ENCODE data around the gene C20orf204. TPM values are rescaled to one million over a fixed set of nuclear protein-coding genes. Genes with fewer than 3 reads are reported as not detected.
A peak's percentile ranks its signal among the peaks of the same experiment; 100 is the strongest.

C20orf204 gene
- total and polyA plus RNA-seq, 9 of the 15 experiments (the other 6 are each of a cell fraction or from before 2014, with no cell fraction given): 0.11 to 1.1 (median 0.36) TPM; not detected in 2

DNA sequence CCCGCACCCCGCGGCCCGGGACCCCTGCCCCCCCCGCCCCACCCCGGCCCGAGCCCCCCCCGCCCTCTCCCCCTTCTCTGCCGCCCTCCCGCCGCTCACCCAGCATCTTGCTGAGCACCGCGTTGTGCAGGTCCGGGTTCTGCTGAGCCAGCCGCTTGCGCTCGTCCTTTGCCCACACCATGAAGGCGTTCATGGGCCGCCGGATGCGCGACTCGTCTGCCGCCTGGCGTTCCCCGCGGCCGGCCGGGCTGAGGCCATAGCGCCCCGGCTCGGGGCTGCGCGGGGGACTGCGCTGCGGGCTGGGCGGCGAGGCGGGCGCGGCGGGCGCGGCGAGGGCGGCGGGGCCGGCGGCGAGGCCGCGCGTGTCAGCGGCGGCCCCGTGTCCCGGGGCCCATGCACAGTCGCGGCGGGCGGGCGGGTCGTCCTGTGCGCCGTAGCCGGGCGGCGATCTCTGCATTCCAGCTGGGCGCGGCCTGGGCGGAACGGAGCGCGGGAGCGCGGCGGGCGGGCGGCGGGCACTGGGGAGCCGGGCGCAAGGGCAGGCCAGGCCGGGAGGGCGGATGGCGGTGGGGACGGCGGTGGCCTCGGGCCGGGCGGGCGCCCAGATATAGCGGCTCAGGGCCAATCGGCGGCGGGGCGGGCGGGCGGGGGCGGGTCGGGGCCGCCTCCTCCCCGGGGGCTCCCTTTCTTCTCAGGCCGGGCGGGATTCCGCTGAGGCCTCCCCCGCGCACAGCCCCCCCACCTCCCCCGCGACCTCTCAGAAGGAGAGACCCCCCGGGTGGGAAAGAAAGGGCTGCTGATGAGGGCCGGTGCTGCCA is 13.3 kb downstream of the C20orf204 start, which contains the start of gene SOX18 (continued):
- TF ChIP-seq, protein P1, sequence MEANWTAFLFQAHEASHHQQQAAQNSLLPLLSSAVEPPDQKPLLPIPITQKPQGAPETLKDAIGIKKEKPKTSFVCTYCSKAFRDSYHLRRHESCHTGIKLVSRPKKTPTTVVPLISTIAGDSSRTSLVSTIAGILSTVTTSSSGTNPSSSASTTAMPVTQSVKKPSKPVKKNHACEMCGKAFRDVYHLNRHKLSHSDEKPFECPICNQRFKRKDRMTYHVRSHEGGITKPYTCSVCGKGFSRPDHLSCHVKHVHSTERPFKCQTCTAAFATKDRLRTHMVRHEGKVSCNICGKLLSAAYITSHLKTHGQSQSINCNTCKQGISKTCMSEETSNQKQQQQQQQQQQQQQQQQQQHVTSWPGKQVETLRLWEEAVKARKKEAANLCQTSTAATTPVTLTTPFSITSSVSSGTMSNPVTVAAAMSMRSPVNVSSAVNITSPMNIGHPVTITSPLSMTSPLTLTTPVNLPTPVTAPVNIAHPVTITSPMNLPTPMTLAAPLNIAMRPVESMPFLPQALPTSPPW (CRISPR knock-in tag; IDR thresholded peaks at IDR 0.05): peak; percentile 80
- TF ChIP-seq PYGO2 (tag; IDR thresholded peaks at IDR 0.05) (no peak), ZBTB17 (CRISPR knock-in tag; IDR thresholded peaks at IDR 0.05) (no peak), PCBP2 (IDR thresholded peaks at IDR 0.05; ENCODE audit: low read depth, low read length, poor library complexity, severe bottlenecking) (no peak), ZNF121 (CRISPR knock-in tag; conservative IDR thresholded peaks at IDR 0.05) (no peak), LARP7 (IDR thresholded peaks at IDR 0.05) (no peak), GATAD2B (IDR thresholded peaks at IDR 0.05; ENCODE audit: borderline replicate concordance) (peak; percentile 52; the same call in 1 of the 2 replicates), LCOR (CRISPR knock-in tag; IDR thresholded peaks at IDR 0.05) (no peak), YY1 (IDR thresholded peaks at IDR 0.05; ENCODE audit: borderline replicate concordance in 1 of 3, control insufficient read depth in 1 of 3, extremely low read depth in 1 of 3, insufficient read depth in 3 of 3, insufficient read length in 1 of 3, insufficient replicate concordance in 2 of 3, low read depth in 1 of 3, low read length in 2 of 3) (no peak), DPF2 (IDR thresholded peaks at IDR 0.05) (no peak), ZNF589 (CRISPR knock-in tag; IDR thresholded peaks at IDR 0.05; ENCODE audit: low read depth) (no peak), ZFP1 (CRISPR knock-in tag; IDR thresholded peaks at IDR 0.05) (no peak), ZNF311 (CRISPR knock-in tag; IDR thresholded peaks at IDR 0.05) (no peak), MAFK (IDR thresholded peaks at IDR 0.05; ENCODE audit: low read length) (no peak), NONO (IDR thresholded peaks at IDR 0.05; ENCODE audit: low read depth in 2 of 2, low read length in 1 of 2) (no peak), SRSF9 (IDR thresholded peaks at IDR 0.05; ENCODE audit: borderline replicate concordance, low read depth, low read length) (no peak), GATA2 (CRISPR knock-in tag; IDR thresholded peaks at IDR 0.05) (no peak)
- TF ChIP-seq, protein P2, sequence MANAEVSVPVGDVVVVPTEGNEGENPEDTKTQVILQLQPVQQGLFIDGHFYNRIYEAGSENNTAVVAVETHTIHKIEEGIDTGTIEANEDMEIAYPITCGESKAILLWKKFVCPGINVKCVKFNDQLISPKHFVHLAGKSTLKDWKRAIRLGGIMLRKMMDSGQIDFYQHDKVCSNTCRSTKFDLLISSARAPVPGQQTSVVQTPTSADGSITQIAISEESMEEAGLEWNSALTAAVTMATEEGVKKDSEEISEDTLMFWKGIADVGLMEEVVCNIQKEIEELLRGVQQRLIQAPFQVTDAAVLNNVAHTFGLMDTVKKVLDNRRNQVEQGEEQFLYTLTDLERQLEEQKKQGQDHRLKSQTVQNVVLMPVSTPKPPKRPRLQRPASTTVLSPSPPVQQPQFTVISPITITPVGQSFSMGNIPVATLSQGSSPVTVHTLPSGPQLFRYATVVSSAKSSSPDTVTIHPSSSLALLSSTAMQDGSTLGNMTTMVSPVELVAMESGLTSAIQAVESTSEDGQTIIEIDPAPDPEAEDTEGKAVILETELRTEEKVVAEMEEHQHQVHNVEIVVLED (CRISPR knock-in tag; IDR thresholded peaks at IDR 0.05): no peak
- TF ChIP-seq, protein P3, sequence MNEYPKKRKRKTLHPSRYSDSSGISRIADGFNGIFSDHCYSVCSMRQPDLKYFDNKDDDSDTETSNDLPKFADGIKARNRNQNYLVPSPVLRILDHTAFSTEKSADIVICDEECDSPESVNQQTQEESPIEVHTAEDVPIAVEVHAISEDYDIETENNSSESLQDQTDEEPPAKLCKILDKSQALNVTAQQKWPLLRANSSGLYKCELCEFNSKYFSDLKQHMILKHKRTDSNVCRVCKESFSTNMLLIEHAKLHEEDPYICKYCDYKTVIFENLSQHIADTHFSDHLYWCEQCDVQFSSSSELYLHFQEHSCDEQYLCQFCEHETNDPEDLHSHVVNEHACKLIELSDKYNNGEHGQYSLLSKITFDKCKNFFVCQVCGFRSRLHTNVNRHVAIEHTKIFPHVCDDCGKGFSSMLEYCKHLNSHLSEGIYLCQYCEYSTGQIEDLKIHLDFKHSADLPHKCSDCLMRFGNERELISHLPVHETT (CRISPR knock-in tag; conservative IDR thresholded peaks at IDR 0.05 in 1 of 2, IDR thresholded peaks at IDR 0.05 in 1 of 2): 0 out of 4 replicates have a peak, but pooled peaks of 1 of the 2 experiments have one; percentile 14
- TF ChIP-seq, protein P4, sequence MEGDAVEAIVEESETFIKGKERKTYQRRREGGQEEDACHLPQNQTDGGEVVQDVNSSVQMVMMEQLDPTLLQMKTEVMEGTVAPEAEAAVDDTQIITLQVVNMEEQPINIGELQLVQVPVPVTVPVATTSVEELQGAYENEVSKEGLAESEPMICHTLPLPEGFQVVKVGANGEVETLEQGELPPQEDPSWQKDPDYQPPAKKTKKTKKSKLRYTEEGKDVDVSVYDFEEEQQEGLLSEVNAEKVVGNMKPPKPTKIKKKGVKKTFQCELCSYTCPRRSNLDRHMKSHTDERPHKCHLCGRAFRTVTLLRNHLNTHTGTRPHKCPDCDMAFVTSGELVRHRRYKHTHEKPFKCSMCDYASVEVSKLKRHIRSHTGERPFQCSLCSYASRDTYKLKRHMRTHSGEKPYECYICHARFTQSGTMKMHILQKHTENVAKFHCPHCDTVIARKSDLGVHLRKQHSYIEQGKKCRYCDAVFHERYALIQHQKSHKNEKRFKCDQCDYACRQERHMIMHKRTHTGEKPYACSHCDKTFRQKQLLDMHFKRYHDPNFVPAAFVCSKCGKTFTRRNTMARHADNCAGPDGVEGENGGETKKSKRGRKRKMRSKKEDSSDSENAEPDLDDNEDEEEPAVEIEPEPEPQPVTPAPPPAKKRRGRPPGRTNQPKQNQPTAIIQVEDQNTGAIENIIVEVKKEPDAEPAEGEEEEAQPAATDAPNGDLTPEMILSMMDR (IDR thresholded peaks at IDR 0.05 in 2 of 3, conservative IDR thresholded peaks at IDR 0.05 in 1 of 3; ENCODE audit: insufficient read depth in 2 of 3, low read depth in 1 of 3, low read length in 3 of 3): peak in 1 of 3 experiments; percentile 39; a peak in 3 of 6 replicates
